Fibroblast of villous mesenchyme (primary cell): Measurements from ENCODE around the gene MEX3A. TPM values are rescaled to one million over a fixed set of nuclear protein-coding genes. Genes with fewer than 3 reads are reported as not detected.
"Not testable (repeated sequence)": the region's sequence is repeated elsewhere in the genome, so short reads cannot be mapped to it uniquely, and the experiment has no call there.

Experiments
- DNase-seq: peaks from one replicate; pipeline ENCODE4 v3.0.0-alpha.2; 2010; ENCODE audit warnings: low read depth
- H3K4me3 ChIP-seq: 2 replicates; pipeline ENCODE4 v1.5.1; 2011; ENCODE audit warnings: low read depth, mild to moderate bottlenecking, low read length
- CTCF ChIP-seq: IDR thresholded peaks from 2 replicates; pipeline ENCODE4 v1.5.1; 2012; ENCODE audit warnings: low read depth, mild to moderate bottlenecking, low read length; ENCODE audit not compliant: insufficient read depth
- total RNA-seq: library from RNA; depleted of rRNA; stranded (reverse); fragments of >200 nt; gene quantifications from 2 replicates; pipeline ENCODE4 v1.2.3, GENCODE V29; 2012

The MEX3A gene
- total RNA-seq, 1 donor: 1.7 TPM

- DNase-seq: no peak
- no peak overlapping the region for H3K4me3 ChIP-seq
- TF ChIP-seq CTCF: no peak
Measured at GRCh38 chr1:156075775-156076204, 6.5 kb downstream of the MEX3A start.

- no peak for TF ChIP-seq CTCF
- no peak overlapping the region for H3K4me3 ChIP-seq
- no peak for DNase-seq
Measured at GRCh38 chr1:156075162-156075561, 7.1 kb downstream of the MEX3A start.

GRCh38 chr1:156074661-156075060, 7.6 kb downstream of the MEX3A start:
- no peak for TF ChIP-seq CTCF
- H3K4me3 ChIP-seq: no peak overlapping the region
- no peak for DNase-seq

- no peak for DNase-seq
- no peak overlapping the region for H3K4me3 ChIP-seq
- TF ChIP-seq CTCF: no peak
Measured at GRCh38 chr1:156073740-156074139, 8.5 kb downstream of the MEX3A start.

- TF ChIP-seq CTCF: no peak
- H3K4me3 ChIP-seq: no peak overlapping the region
- no peak for DNase-seq
Measured at GRCh38 chr1:156073110-156073687, 9.1 kb downstream of the MEX3A start.

GRCh38 chr1:156072251-156072650, 10.0 kb downstream of the MEX3A start:
- TF ChIP-seq CTCF: no peak
- DNase-seq: no peak
- H3K4me3 ChIP-seq: no peak overlapping the region

- DNase-seq, H3K4me3 ChIP-seq: not testable (repeated sequence)
Measured at GRCh38 chr1:156071332-156071816, 10.9 kb downstream of the MEX3A start.
